ENCODE data around the gene SLC25A4.
A peak's percentile ranks its signal among the peaks of the same experiment; 100 is the strongest.

Gene SLC25A4

GRCh38 chr4:185122681-185123345, 20.3 kb upstream of the SLC25A4 start:
- no peak for DNase-seq

DNA sequence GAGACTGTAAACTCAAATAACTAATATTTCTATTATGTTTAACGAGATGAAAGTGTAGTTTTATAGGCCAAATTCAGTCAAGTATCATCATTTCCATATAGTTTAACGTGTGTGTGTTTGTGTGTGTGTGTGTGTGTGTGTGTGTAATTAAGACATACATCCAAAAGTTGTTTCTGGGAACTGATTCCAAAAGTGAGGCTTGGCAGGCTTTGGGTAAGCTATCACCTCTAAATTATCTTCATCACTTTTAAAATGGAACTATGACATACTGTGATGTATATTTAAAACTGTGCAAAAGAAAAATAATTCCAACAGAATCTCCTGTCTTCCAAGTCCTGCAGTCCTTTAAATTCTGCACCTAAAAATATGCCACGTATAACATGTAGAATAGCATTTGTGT, 19.1 kb upstream of the SLC25A4 start:
- no peak for DNase-seq

DNA sequence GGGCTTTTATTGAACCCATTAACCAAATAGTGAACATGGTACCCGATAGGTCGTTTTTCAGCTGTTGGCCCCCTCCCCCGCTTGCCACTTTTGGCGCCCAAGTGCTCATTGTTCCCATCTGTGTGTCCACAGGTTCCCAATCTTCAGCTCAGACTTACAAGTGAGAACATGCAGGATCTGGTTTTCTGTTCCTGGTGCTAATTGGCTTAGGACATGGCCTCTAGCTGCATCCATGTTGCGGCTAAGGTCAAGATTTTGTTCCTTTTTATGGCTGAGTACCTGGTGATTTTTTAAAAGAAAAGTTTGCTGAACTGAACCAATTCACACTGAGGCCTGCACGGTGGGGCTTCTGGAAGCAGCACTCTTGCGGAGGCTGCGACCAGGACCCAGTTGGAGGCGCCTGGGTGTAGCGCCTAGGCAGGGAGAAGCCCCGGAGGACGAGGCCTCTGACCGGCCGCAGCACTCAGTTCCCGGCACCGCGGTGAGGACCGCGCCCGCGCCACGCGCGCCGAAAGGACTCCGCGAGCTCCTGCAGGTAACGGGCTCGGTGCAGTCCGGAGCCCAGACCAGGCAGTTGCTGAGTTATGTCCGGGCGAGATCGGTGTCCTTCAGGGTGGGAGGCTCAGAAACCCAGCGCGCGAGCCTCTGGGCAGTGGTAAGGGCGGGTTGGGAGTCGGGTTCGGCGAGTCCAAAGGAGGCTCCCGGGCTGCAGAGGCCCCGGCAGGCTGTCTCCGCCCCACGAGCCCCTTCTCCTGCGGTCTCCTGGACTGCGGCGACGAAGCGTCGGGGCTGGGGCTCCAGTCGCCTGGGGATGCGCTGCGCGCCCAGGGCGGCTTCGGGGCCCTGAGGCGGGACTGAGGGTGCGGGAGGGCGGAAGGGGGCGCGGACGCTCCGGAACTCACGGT, 15.8 kb upstream of the SLC25A4 start:
- DNase-seq = no peak

- DNase-seq = no peak
Measured at GRCh38 chr4:185128272-185129119, 14.6 kb upstream of the SLC25A4 start.

DNA sequence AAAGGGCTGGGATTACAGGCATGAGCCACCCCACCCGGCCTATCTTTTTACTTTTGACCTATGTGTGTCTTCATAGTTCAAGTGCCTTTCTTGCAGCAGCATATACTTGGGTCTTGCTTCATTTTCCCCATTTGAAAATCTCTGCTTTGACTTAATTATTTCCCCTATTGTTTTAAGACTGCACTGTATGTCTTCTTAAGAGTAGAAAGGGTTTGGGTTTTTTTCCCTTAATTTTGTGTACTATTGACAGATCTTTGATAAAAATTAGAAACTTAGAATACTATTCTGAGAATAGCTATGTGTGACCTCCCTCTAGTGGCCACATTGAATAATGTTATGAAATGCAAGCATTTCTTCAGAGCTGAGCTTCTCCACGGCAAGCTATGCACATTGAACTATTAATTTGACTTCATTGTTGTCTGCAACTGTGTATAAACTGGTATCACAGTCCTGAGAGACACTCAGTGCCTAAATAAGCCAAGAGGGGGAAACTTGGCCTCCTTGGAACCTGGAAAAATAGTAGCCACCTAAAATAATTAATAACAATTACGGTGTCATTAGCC, 8.7 kb upstream of the SLC25A4 start:
- no peak for DNase-seq

GRCh38 chr4:185137233-185137925, 5.7 kb upstream of the SLC25A4 start:
- no peak for DNase-seq

DNA sequence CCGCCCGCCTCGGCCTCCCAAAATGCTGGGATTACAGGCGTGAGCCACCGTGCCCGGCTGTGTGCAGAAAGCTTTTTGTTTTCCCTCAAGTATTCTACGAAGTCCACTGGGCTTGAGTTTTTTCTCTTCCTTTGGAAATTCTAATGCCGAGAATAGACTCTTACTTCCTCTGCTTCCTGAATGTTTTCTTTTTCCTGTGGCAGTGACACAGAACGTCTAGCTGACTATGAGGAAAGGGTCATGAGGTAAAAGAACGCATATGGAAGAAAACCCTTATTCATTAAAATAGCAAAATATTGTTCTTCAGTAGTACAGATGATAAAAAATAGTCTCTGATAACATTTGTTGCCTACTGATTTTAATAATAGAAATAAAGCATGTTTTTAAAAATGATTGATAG, 4.9 kb upstream of the SLC25A4 start:
- no peak for DNase-seq

GRCh38 chr4:185139736-185140135, 3.3 kb upstream of the SLC25A4 start:
- no peak for DNase-seq

DNA sequence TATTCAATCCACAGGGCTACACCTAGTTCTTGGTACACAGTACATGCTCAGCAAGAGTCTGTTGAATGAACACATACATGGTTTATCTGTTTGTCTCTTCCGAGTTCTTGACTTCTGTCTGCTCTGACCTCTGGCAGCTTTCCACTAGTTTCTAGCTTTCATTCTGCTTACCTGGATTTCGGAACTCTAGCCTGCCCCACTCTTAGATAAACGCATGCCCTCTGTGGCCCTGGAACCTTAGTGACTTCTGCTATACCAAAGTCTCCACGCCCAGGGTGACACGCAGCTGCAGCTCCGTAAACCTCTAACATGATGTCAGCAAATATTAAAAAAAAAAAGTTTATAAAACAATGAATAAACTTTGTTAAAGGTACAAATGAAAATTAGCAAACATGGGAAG, 1.3 kb upstream of the SLC25A4 start:
- DNase-seq = no peak

DNA sequence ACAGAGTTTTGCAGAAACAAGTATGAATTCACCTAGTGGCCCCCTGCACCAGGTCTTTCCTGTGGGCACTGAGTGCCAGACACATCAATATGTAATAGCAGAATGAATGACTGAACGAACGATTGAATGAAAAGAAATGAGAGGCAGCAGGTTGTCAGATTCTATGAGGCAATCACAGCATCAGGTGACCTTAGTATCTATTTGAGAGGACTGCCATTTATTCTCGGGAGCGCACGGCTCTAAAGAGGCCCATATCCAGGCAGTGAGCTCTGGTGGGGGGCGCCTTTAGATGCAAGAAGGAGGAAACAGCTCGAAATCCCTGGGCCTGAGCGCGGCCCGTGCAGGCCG, 528 bp upstream of the SLC25A4 start:
- DNase-seq = no peak

DNA sequence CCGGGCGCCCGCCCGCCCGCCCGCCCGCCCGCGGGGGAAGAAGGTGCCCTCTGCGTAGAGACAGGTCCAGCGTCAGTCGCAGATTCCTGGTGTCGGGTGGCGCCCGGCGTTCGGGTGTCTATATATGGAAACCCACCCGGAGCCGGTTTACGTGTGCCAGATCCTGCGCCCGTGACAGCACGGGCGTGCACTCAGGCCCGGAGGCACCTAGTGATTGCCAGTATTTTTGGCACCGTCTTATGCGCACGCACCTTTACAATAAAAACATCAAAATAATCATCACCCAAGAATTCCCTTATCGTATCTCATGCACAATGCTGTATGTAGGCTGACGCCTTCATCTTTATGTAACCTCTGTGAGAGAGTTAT, 519 bp downstream of the SLC25A4 start:
- DNase-seq = no peak

GRCh38 chr4:185144601-185145240, 1.7 kb downstream of the SLC25A4 start:
- DNase-seq = no peak

DNA sequence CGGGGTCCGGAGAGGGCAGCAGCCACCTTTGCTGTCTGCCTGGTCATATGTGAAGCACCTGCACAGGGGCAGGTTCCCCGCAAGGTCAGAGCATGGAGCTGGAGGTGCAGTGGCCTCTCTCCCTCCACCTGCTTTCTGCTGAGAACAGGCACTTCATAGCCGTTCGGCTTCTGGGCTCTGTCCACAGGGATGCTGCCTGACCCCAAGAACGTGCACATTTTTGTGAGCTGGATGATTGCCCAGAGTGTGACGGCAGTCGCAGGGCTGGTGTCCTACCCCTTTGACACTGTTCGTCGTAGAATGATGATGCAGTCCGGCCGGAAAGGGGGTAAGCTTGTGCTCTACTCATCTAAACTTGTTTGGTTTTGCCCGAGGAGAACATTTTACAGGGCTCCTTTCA, 2.5 kb downstream of the SLC25A4 start:
- DNase-seq = no peak

- no peak for DNase-seq
Measured at GRCh38 chr4:185149392-185149791, 6.3 kb downstream of the SLC25A4 start.

GRCh38 chr4:185151296-185151695, 8.2 kb downstream of the SLC25A4 start:
- DNase-seq = no peak

- DNase-seq = no peak
Measured at GRCh38 chr4:185165605-185166063, 22.6 kb downstream of the SLC25A4 start.

- peak; percentile 3 for DNase-seq
Measured at GRCh38 chr4:185167234-185167633, 24.2 kb downstream of the SLC25A4 start.

DNA sequence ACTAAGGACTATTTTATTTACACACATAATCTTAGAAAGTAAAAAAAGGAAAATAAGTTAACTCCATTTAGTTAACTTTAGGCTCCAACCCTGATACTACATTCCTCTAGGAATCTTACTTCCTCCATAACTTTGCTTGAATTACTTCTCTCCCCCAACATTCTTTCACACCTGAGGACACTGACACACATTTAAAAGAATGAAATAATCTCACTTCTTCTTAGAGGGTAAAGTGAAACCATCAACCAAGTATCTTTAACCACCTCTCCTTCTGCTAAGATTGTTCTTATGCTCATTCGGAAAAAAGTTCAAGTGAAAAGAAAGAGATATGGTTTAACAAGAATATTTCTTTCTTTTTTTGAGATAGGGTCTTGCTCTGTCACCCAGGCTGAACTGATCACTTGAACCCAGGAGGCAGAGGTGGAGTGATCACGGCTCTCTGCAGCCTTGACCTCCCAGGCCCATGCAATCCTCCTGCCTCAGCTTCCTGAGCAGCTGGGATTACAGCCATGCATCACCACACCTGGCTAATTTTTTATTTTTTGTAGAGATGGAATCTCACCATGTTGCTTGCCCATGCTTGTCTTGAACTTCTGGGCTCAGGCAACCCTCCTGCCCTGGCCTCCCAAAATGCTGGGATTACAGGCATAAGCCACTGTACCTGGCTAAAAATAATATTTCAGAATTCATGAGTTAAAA, 28.5 kb downstream of the SLC25A4 start:
- DNase-seq = no peak

GRCh38 chr4:185179488-185179887, 36.4 kb downstream of the SLC25A4 start:
- DNase-seq = no peak

DNA sequence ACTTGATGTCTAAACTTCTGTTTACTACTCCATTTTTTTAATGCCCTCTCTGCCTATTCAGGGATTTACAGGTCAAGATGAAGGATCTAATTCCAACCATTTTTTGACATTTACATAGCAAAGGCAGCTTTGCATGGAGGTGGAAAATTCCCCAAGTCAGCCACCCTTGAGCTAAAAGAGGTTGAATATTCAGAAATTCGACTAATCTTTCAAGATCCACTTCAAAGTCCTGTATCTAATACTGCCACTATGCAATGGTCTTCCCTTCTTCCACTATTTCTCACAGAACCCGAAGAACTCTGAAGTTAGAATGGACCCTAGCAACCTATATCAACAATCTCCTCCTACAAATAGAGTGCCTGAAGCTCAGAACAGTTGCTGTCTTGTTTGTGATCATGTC, 39.2 kb downstream of the SLC25A4 start:
- DNase-seq = no peak

- peak; percentile 32 for DNase-seq
Measured at GRCh38 chr4:185183622-185184281, 40.7 kb downstream of the SLC25A4 start.
